ENCODE data around the gene EHBP1L1. TPM values are rescaled to one million over a fixed set of nuclear protein-coding genes. Genes with fewer than 3 reads are reported as not detected.
A peak's percentile ranks its signal among the peaks of the same experiment; 100 is the strongest.

Gene EHBP1L1
- total and polyA plus RNA-seq, 2 of the 13 experiments (the other 11 are each of a cell fraction or from before 2014, with no cell fraction given), result 8.3 to 10.6 TPM

GRCh38 chr11:65569973-65570918, 5.6 kb upstream of the EHBP1L1 start, which contains the start of gene ZNRD2 (continued):
- TF ChIP-seq ZNF784 (CRISPR knock-in tag; IDR thresholded peaks at IDR 0.05; ENCODE audit: borderline replicate concordance) (0 out of 2 replicates have a peak, but pooled peaks have one; percentile 36), RORA (CRISPR knock-in tag; IDR thresholded peaks at IDR 0.05) (no peak), TSC22D2 (CRISPR knock-in tag; IDR thresholded peaks at IDR 0.05; ENCODE audit: borderline replicate concordance) (peak; percentile 86; the same call in 1 of the 2 replicates), ZNF343 (CRISPR knock-in tag; IDR thresholded peaks at IDR 0.05) (peak; percentile 71; the same call in 1 of the 2 replicates), ZNF619 (CRISPR knock-in tag; IDR thresholded peaks at IDR 0.05) (peak; percentile 88), ZBTB40 (IDR thresholded peaks at IDR 0.05) (peak; percentile 75), ZBTB40 (CRISPR knock-in tag; IDR thresholded peaks at IDR 0.05) (peak; percentile 84; the same call in 1 of the 2 replicates), ZNF589 (CRISPR knock-in tag; conservative IDR thresholded peaks at IDR 0.05) (peak; percentile 22), GFI1 (CRISPR knock-in tag; IDR thresholded peaks at IDR 0.05; ENCODE audit: borderline replicate concordance) (no peak; the same call in 1 of the 2 replicates), DRAP1 (CRISPR knock-in tag; IDR thresholded peaks at IDR 0.05) (peak; percentile 72; the same call in 1 of the 2 replicates), ZNF451 (CRISPR knock-in tag; IDR thresholded peaks at IDR 0.05) (no peak), GPN1 (CRISPR knock-in tag; IDR thresholded peaks at IDR 0.05; ENCODE audit: borderline replicate concordance) (no peak), U2AF1 (optimal IDR thresholded peaks at IDR 0.05; ENCODE audit: low read depth, low read length) (no peak), NPAS2 (CRISPR knock-in tag; IDR thresholded peaks at IDR 0.05; ENCODE audit: borderline replicate concordance) (no peak), PCBP1 (IDR thresholded peaks at IDR 0.05; ENCODE audit: borderline replicate concordance, low read depth, low read length) (0 out of 2 replicates have a peak, but pooled peaks have one; percentile 80)

Measured in HepG2 (cell line).